ENCODE results near the gene FAM83F.

FAM83F gene

GRCh38 chr22:40056154-40056553, 61.4 kb downstream of the FAM83F start:
- no peak for DNase-seq (ENCODE audit: low read depth in 1 of 2, low spot score in 1 of 2)

GRCh38 chr22:40056559-40056958, 61.8 kb downstream of the FAM83F start:
- no peak for DNase-seq (ENCODE audit: low read depth in 1 of 2, low spot score in 1 of 2)

- DNase-seq (ENCODE audit: low read depth in 1 of 2, low spot score in 1 of 2), result no peak
Measured at GRCh38 chr22:40057652-40058051, 62.9 kb downstream of the FAM83F start.

- no peak for DNase-seq (ENCODE audit: low read depth in 1 of 2, low spot score in 1 of 2)
Measured at GRCh38 chr22:40058265-40058664, 63.5 kb downstream of the FAM83F start.

GRCh38 chr22:40065981-40066380, 71.2 kb downstream of the FAM83F start:
- DNase-seq (ENCODE audit: low read depth in 1 of 2, low spot score in 1 of 2), result no peak

- DNase-seq (ENCODE audit: low read depth in 1 of 2, low spot score in 1 of 2), result no peak
Measured at GRCh38 chr22:40067639-40068038, 72.9 kb downstream of the FAM83F start.

GRCh38 chr22:40070701-40071100, 75.9 kb downstream of the FAM83F start:
- no peak for DNase-seq (ENCODE audit: low read depth in 1 of 2, low spot score in 1 of 2)

- no peak for DNase-seq (ENCODE audit: low read depth in 1 of 2, low spot score in 1 of 2)
Measured at GRCh38 chr22:40071720-40072119, 77.0 kb downstream of the FAM83F start.

GRCh38 chr22:40076702-40077645, 82.2 kb downstream of the FAM83F start:
- no peak for DNase-seq (ENCODE audit: low read depth in 1 of 2, low spot score in 1 of 2)

GRCh38 chr22:40077646-40078016, 82.9 kb downstream of the FAM83F start:
- no peak for DNase-seq (ENCODE audit: low read depth in 1 of 2, low spot score in 1 of 2)

- no peak for DNase-seq (ENCODE audit: low read depth in 1 of 2, low spot score in 1 of 2)
Measured at GRCh38 chr22:40081662-40082061, 86.9 kb downstream of the FAM83F start.

- no peak for DNase-seq (ENCODE audit: low read depth in 1 of 2, low spot score in 1 of 2)
Measured at GRCh38 chr22:40082184-40082583, 87.4 kb downstream of the FAM83F start.

GRCh38 chr22:40083794-40084193, 89.0 kb downstream of the FAM83F start:
- DNase-seq (ENCODE audit: low read depth in 1 of 2, low spot score in 1 of 2), result no peak

GRCh38 chr22:40084246-40084645, 89.5 kb downstream of the FAM83F start:
- no peak for DNase-seq (ENCODE audit: low read depth in 1 of 2, low spot score in 1 of 2)

- no peak for DNase-seq (ENCODE audit: low read depth in 1 of 2, low spot score in 1 of 2)
Measured at GRCh38 chr22:40088818-40089217, 94.1 kb downstream of the FAM83F start.

All from activated CD4-positive, alpha-beta T cell treated with anti-CD3 and anti-CD28 coated beads, Interleukin-2, amount 50 U/mL, for 24 hours (primary cell).